Sigmoid colon (tissue), 7 donors: ENCODE measurements around the gene DOCK11. TPM values are rescaled to one million over a fixed set of nuclear protein-coding genes. Genes with fewer than 3 reads are reported as not detected.

ENCODE experiments used
- DNase-seq: peaks from one replicate; pipeline ENCODE4 v3.0.0-alpha.2; 2019
- H3K27ac ChIP-seq, 4 donors: fragments of 200-600 bp; sonication (generic); one replicate each; pipeline ENCODE4 v1.5.1; 2016 to 2019; ENCODE audit warnings: mild to moderate bottlenecking in 1 of 4
- H3K27me3 ChIP-seq, 3 donors: fragments of 200-600 bp; sonication (generic); one replicate each; pipeline ENCODE4 v1.5.1; 2019; ENCODE audit warnings: mild to moderate bottlenecking in 1 of 3
- H3K36me3 ChIP-seq, 4 donors: fragments of 200-600 bp; sonication (generic); one replicate each; pipeline ENCODE4 v1.5.1; 2016 to 2019
- H3K4me1 ChIP-seq, 4 donors: fragments of 200-600 bp; sonication (generic); one replicate each; pipeline ENCODE4 v1.5.1; 2017 to 2019
- H3K4me3 ChIP-seq, 4 donors: fragments of 200-600 bp; sonication (generic); one replicate each; pipeline ENCODE4 v1.5.1; 2017 to 2019; ENCODE audit warnings: mild to moderate bottlenecking in 2 of 4, moderate library complexity in 1 of 4
- H3K9me3 ChIP-seq, 4 donors: fragments of 200-600 bp in 3 of 4; sonication (generic) in 3 of 4; one replicate each; pipeline versions ENCODE4 v1.5.1 to v1.6.1; 2013 to 2019
- CTCF ChIP-seq, 4 experiments: fragments of 450-650 bp in 3 of 4; fragments of 200-600 bp in 1 of 4; IDR thresholded peaks; one replicate each; pipeline ENCODE4 v1.5.1; 2016 to 2019; ENCODE audit warnings: antibody characterized with exemption in 4 of 4, mild to moderate bottlenecking in 3 of 4, moderate library complexity in 2 of 4
- EP300 ChIP-seq, 4 donors: sonication (generic); formaldehyde crosslinking; IDR thresholded peaks; one replicate each; pipeline ENCODE4 v1.6.1; 2017; ENCODE audit warnings: antibody characterized with exemption in 4 of 4
- POLR2A ChIP-seq, 2 donors: fragments of 450-650 bp; IDR thresholded peaks; one replicate each; pipeline ENCODE4 v1.6.1; 2016; ENCODE audit warnings: antibody characterized with exemption in 2 of 2, mild to moderate bottlenecking in 2 of 2, moderate library complexity in 2 of 2
- POLR2AphosphoS5 ChIP-seq, 4 donors: sonication (generic); formaldehyde crosslinking; IDR thresholded peaks; one replicate each; pipeline ENCODE4 v1.6.1; 2017; ENCODE audit warnings: antibody characterized with exemption in 4 of 4
- WGBS, 2 donors: extraction: QIAGEN DNeasy Blood & Tissue Kit; methylation state at CpG; one replicate each; pipeline ENCODE4 v1.1.7; 2013; 5-methylcytosine and 5-hydroxymethylcytosine counted together
- intact Hi-C: fragments of 100-400 bp; cut with DNase I; formaldehyde crosslinking; loops from one replicate; pipeline ENCODE4 v1.15.1; 2023
- polyA plus RNA-seq, 3 donors: library from polyadenylated mRNA; stranded (reverse); fragments of 200-250 nt; gene quantifications; one replicate each; pipeline ENCODE4 v1.2.3, GENCODE V29; 2013
- total RNA-seq, 4 donors: library from RNA; depleted of rRNA; stranded (reverse); fragments of >200 nt; gene quantifications; one replicate each; pipeline ENCODE4 v1.1.0, GENCODE V29; 2016
- donor health status: healthy with polysubstance abuse.
- donor health status: Bipolar disorder and iron deficiency.
- donor health status: healthy.

Gene DOCK11
- total and polyA plus RNA-seq, 7 donors: 3.2 to 54.6 (median 40.7) TPM

- intact Hi-C loops: no loop called here
- Histone ChIP-seq H3K4me1 (no peaks in the 10 kb centered on the region), H3K9me3 (no peaks in the 10 kb centered on the region), H3K27me3 (no peaks in the 10 kb centered on the region), H3K27ac (no peak overlapping the region), H3K4me3 (no peak overlapping the region), H3K36me3 (peaks cover 0 to 25% (median 0%) of the 10 kb centered on the region in 4 donors)
- TF ChIP-seq EP300 (IDR thresholded peaks at IDR 0.05) (no peak), POLR2A (IDR thresholded peaks at IDR 0.05) (no peak), CTCF (IDR thresholded peaks at IDR 0.05) (no peak), POLR2AphosphoS5 (IDR thresholded peaks at IDR 0.05) (no peak)
- WGBS, 2 donors: 89 to 95% methylated on average over 4 of the region's 4 CpGs
- no peak for DNase-seq
Measured at GRCh38 chrX:118669435-118669834, 173.8 kb downstream of the DOCK11 start.

- Histone ChIP-seq H3K4me1 (no peaks in the 10 kb centered on the region), H3K27ac (no peak overlapping the region), H3K36me3 (peaks cover 0 to 39% (median 1%) of the 10 kb centered on the region in 4 donors), H3K4me3 (no peak overlapping the region), H3K9me3 (no peaks in the 10 kb centered on the region), H3K27me3 (no peaks in the 10 kb centered on the region)
- intact Hi-C loops: no loop called here
- no peak for TF ChIP-seq POLR2A (IDR thresholded peaks at IDR 0.05)
- no peak for TF ChIP-seq EP300 (IDR thresholded peaks at IDR 0.05)
- no peak for TF ChIP-seq POLR2AphosphoS5 (IDR thresholded peaks at IDR 0.05)
- TF ChIP-seq CTCF (IDR thresholded peaks at IDR 0.05): no peak
- whole genome bisulfite sequencing, 2 donors: 89 to 94% methylated on average over 4 of the region's 4 CpGs
- DNase-seq: no peak
Measured at GRCh38 chrX:118675326-118675965, 179.8 kb downstream of the DOCK11 start.

- intact Hi-C loops: no loop called here
- no peaks in the 10 kb centered on the region for H3K4me1 ChIP-seq
- DNase-seq: no peak
- peaks cover 0 to 43% (median 1%) of the 10 kb centered on the region in 4 donors for H3K36me3 ChIP-seq
- H3K27me3 ChIP-seq: no peaks in the 10 kb centered on the region
- TF ChIP-seq POLR2A (IDR thresholded peaks at IDR 0.05): no peak
- TF ChIP-seq POLR2AphosphoS5 (IDR thresholded peaks at IDR 0.05): no peak
- TF ChIP-seq EP300 (IDR thresholded peaks at IDR 0.05): no peak
- TF ChIP-seq CTCF (IDR thresholded peaks at IDR 0.05): no peak
- no peak overlapping the region for H3K27ac ChIP-seq
- H3K4me3 ChIP-seq: no peak overlapping the region
- no peaks in the 10 kb centered on the region for H3K9me3 ChIP-seq
Measured at GRCh38 chrX:118675966-118676349, 180.3 kb downstream of the DOCK11 start.

- H3K4me1 ChIP-seq: no peaks in the 10 kb centered on the region
- TF ChIP-seq CTCF (IDR thresholded peaks at IDR 0.05) (no peak), POLR2AphosphoS5 (IDR thresholded peaks at IDR 0.05) (no peak), EP300 (IDR thresholded peaks at IDR 0.05) (no peak), POLR2A (IDR thresholded peaks at IDR 0.05) (no peak)
- no peak overlapping the region for H3K27ac ChIP-seq
- 25 to 78% methylated on average over 2 of the region's 2 CpGs for WGBS, 2 donors
- H3K9me3 ChIP-seq: no peaks in the 10 kb centered on the region
- no peak overlapping the region for H3K4me3 ChIP-seq
- peaks cover 0 to 33% (median 1%) of the 10 kb centered on the region in 4 donors for H3K36me3 ChIP-seq
- intact Hi-C loops: no loop called here
- DNase-seq: no peak
- no peaks in the 10 kb centered on the region for H3K27me3 ChIP-seq
Measured at GRCh38 chrX:118677318-118677717, 181.7 kb downstream of the DOCK11 start.

GRCh38 chrX:118679290-118679689 is 183.7 kb downstream of the DOCK11 start:
- 92 to 96% methylated on average over 1 of the region's 1 CpG for WGBS, 2 donors
- no peak for TF ChIP-seq POLR2A (IDR thresholded peaks at IDR 0.05)
- no peak overlapping the region for H3K27ac ChIP-seq

More at GRCh38 chrX:118679290-118679689, 183.7 kb downstream of the DOCK11 start:
- no peak for DNase-seq
- no peak overlapping the region for H3K4me3 ChIP-seq
- H3K9me3 ChIP-seq: no peaks in the 10 kb centered on the region
- intact Hi-C loops: no loop called here
- H3K27me3 ChIP-seq: no peaks in the 10 kb centered on the region
- H3K4me1 ChIP-seq: no peaks in the 10 kb centered on the region
- peaks cover 0 to 23% (median 1%) of the 10 kb centered on the region in 4 donors for H3K36me3 ChIP-seq
